Ovary (tissue), 9 donors: ENCODE measurements around the gene DIPK1B. TPM values are rescaled to one million over a fixed set of nuclear protein-coding genes. Genes with fewer than 3 reads are reported as not detected.

Experiments
- DNase-seq, 5 donors: peaks; one replicate each; pipeline ENCODE4 v3.0.0-alpha.2; 2019 to 2020
- H3K27ac ChIP-seq, 2 donors: fragments of 200-600 bp; one replicate each; pipeline versions ENCODE4 v1.5.1 to v1.8.0; 2019 to 2022
- H3K27me3 ChIP-seq: fragments of 200-600 bp; one replicate; pipeline ENCODE4 v1.8.0; 2022
- H3K36me3 ChIP-seq: fragments of 200-600 bp; sonication (generic); one replicate; pipeline ENCODE4 v1.5.1; 2019
- H3K4me1 ChIP-seq: one replicate; pipeline ENCODE4 v1.8.1; 2013; ENCODE audit warnings: mild to moderate bottlenecking, moderate library complexity; ENCODE audit not compliant: insufficient read depth
- H3K4me3 ChIP-seq: fragments of 200-600 bp; sonication (generic); one replicate; pipeline ENCODE4 v1.5.1; 2017
- H3K9me3 ChIP-seq, 2 donors: fragments of 200-600 bp in 1 of 2; sonication (generic) in 1 of 2; one replicate each; pipeline versions ENCODE4 v1.5.1 to v1.8.1; 2013 to 2019; ENCODE audit warnings: mild to moderate bottlenecking in 1 of 2, moderate library complexity in 1 of 2
- CTCF ChIP-seq, 3 donors: fragments of 450-650 bp in 2 of 3; fragments of 200-600 bp in 1 of 3; IDR thresholded peaks; one replicate each; pipeline versions ENCODE4 v1.5.1 to v1.8.0; 2016 to 2022; ENCODE audit warnings: antibody characterized with exemption in 3 of 3, mild to moderate bottlenecking in 1 of 3
- EP300 ChIP-seq: sonication (generic); formaldehyde crosslinking; IDR thresholded peaks from one replicate; pipeline ENCODE4 v1.6.1; 2017; ENCODE audit warnings: antibody characterized with exemption
- POLR2A ChIP-seq: fragments of 450-650 bp; IDR thresholded peaks from one replicate; pipeline ENCODE4 v1.6.1; 2017; ENCODE audit warnings: antibody characterized with exemption, mild to moderate bottlenecking, moderate library complexity
- WGBS, 3 donors: extraction: QIAGEN DNeasy Blood & Tissue Kit in 1 of 3; methylation state at CpG; one replicate each; pipeline versions ENCODE4 v1.1.5 to v1.1.7; 2013 to 2017; 5-methylcytosine and 5-hydroxymethylcytosine counted together
- intact Hi-C, 4 donors: fragments of 100-400 bp; cut with DNase I; formaldehyde crosslinking; loops; one replicate each; pipeline versions ENCODE4 v1.11.0 to v1.15.1; 2022 to 2023
- polyA plus RNA-seq, 2 donors: library from polyadenylated mRNA; stranded (reverse); fragments of 200-250 nt in 1 of 2; fragments of 350-450 nt in 1 of 2; fragmentation: Illumina TruSeq in 1 of 2; extraction: RNeasy Lipid Tissue Mini Kit (QIAGEN cat#74804) in 1 of 2; gene quantifications; one replicate each; pipeline ENCODE4 v1.2.3, GENCODE V29; 2013 to 2014
- total RNA-seq, 7 donors: library from RNA; depleted of rRNA in 2 of 7; stranded (reverse); fragments of >200 nt in 2 of 7; fragmentation: NEBNext Ultra II Directional in 3 of 7; extraction: Animal tissue kit (Norgen Biotek cat#: 25700) in 3 of 7; gene quantifications; one replicate each; pipeline versions ENCODE4 v1.1.0 to v1.2.4, GENCODE V29; 2016 to 2023
- donor health status: DM: no; HTN: no; CAD: no; lungs with moderate emphysema.
- donor health status: DM: no; HTN: no; CAD: no.
- donor health status: Bipolar disorder and iron deficiency.
- donor health status: DM: yes; HTN: yes; CAD: no.
- donor health status: DM: no; HTN: no; CAD: no.
- donor health status: DM: yes; HTN: yes; CAD: no.

The DIPK1B gene
- total and polyA plus RNA-seq, 9 donors = 2.9 to 23.4 (median 13.1) TPM

GRCh38 chr9:136712690-136713544, 545 bp downstream of the DIPK1B start:
- Histone ChIP-seq H3K27me3 (no peaks in the 10 kb centered on the region), H3K9me3 (no peaks in the 10 kb centered on the region), H3K36me3 (no peaks in the 10 kb centered on the region), H3K27ac (no peak overlapping the region), H3K4me3 (peak overlapping the region; percentile 51), H3K4me1 (peaks cover 6% of the 10 kb centered on the region)
- intact Hi-C loops = no loop called here
- 3 to 6% (median 4%) methylated on average over 48 to 56 of the region's 56 CpGs for WGBS, 3 donors
- TF ChIP-seq CTCF (IDR thresholded peaks at IDR 0.05) (no peak), POLR2A (no peak), EP300 (no peak)
- DNase-seq = peak in 1 of 5 donors; percentile 51

GRCh38 chr9:136713550-136713949, 1.2 kb downstream of the DIPK1B start:
- peak in 1 of 5 donors; percentile 54 for DNase-seq
- 35 to 46% (median 36%) methylated on average over 7 to 8 of the region's 8 CpGs for WGBS, 3 donors
- Histone ChIP-seq H3K4me3 (no peak overlapping the region), H3K4me1 (peaks cover 6% of the 10 kb centered on the region), H3K27ac (no peak overlapping the region), H3K9me3 (no peaks in the 10 kb centered on the region), H3K36me3 (no peaks in the 10 kb centered on the region), H3K27me3 (no peaks in the 10 kb centered on the region)
- intact Hi-C loops = no loop called here
- TF ChIP-seq EP300 (no peak), CTCF (IDR thresholded peaks at IDR 0.05) (no peak), POLR2A (no peak)

GRCh38 chr9:136714096-136714892, 1.9 kb downstream of the DIPK1B start:
- Histone ChIP-seq H3K36me3 (no peaks in the 10 kb centered on the region), H3K4me1 (peaks cover 6% of the 10 kb centered on the region), H3K27ac (no peak overlapping the region), H3K9me3 (no peaks in the 10 kb centered on the region), H3K4me3 (no peak overlapping the region), H3K27me3 (no peaks in the 10 kb centered on the region)
- TF ChIP-seq POLR2A (no peak), CTCF (IDR thresholded peaks at IDR 0.05) (no peak), EP300 (no peak)
- 77 to 82% (median 79%) methylated on average over 17 of the region's 17 CpGs for WGBS, 3 donors
- intact Hi-C loops = no loop called here
- peak in 1 of 5 donors; percentile 42 for DNase-seq

GRCh38 chr9:136714893-136715274, 2.5 kb downstream of the DIPK1B start:
- H3K4me1 ChIP-seq = peaks cover 6% of the 10 kb centered on the region
- WGBS, 3 donors = 66 to 81% (median 68%) methylated on average over 8 of the region's 8 CpGs
- peak in 1 of 5 donors; percentile 34 for DNase-seq
- H3K27me3 ChIP-seq = no peaks in the 10 kb centered on the region
- H3K27ac ChIP-seq = no peak overlapping the region
- no peak for TF ChIP-seq POLR2A
- TF ChIP-seq CTCF (IDR thresholded peaks at IDR 0.05) = no peak
- no peak for TF ChIP-seq EP300
- H3K36me3 ChIP-seq = no peaks in the 10 kb centered on the region
- H3K9me3 ChIP-seq = no peaks in the 10 kb centered on the region
- intact Hi-C loops = no loop called here
- no peak overlapping the region for H3K4me3 ChIP-seq
